HEK293 (cell line): ENCODE measurements around the gene ALG6.

Experiments used
- CTCF ChIA-PET: fragments of 350-600 bp; formaldehyde crosslinking; extraction: SDS; loops from one replicate; lab custom pipeline; 2021; ENCODE audit warnings: antibody characterized with exemption; lab: Yijun Ruan, JAX
- POLR2A ChIA-PET: fragments of 300-600 bp; formaldehyde crosslinking; extraction: SDS; loops from one replicate; lab custom pipeline; 2020; ENCODE audit warnings: antibody characterized with exemption, inconsistent platforms; lab: Yijun Ruan, JAX
- H3K27ac ChIP-seq: fragments of 200-500 bp; sonication (Bioruptor generic); 2 replicates; pipeline ENCODE4 v1.5.1; 2014; ENCODE audit warnings: low read depth, low read length, control low read depth, inconsistent platforms; ENCODE audit errors: extremely low read depth
- H3K36me3 ChIP-seq, 2 experiments: fragments of 200-500 bp in 1 of 2; sonication (Bioruptor generic) in 1 of 2; 1 replicate in 1 of 2; 2 replicates in 1 of 2; pipeline ENCODE4 v1.5.1; 2014 to 2017; ENCODE audit warnings: inconsistent platforms in 2 of 2, low read length in 2 of 2; ENCODE audit not compliant: control insufficient read depth in 2 of 2, insufficient read depth in 1 of 2
- H3K4me1 ChIP-seq: fragments of 200-500 bp; sonication (Bioruptor generic); 2 replicates; pipeline ENCODE4 v1.5.1; 2014; ENCODE audit warnings: mild to moderate bottlenecking, low read length, inconsistent platforms; ENCODE audit not compliant: control insufficient read depth, insufficient read depth
- H3K4me3 ChIP-seq: 2 replicates; pipeline ENCODE4 v1.5.1; 2011; ENCODE audit warnings: low read depth, mild to moderate bottlenecking, control low read depth, low read length, moderate library complexity
- H3K9me3 ChIP-seq: fragments of 200-500 bp; sonication (Bioruptor generic); 2 replicates; pipeline ENCODE4 v1.5.1; 2014; ENCODE audit warnings: low read depth, low read length, inconsistent platforms; ENCODE audit not compliant: control insufficient read depth, insufficient read depth
- GLI2 ChIP-seq: fragments of 450-650 bp; formaldehyde crosslinking; IDR thresholded peaks from 2 replicates; pipeline ENCODE4; 2017; ENCODE audit warnings: missing biosample characterization, missing genetic modification characterization, low read depth, borderline replicate concordance
- GLIS1 ChIP-seq: fragments of 450-650 bp; formaldehyde crosslinking; IDR thresholded peaks from 2 replicates; pipeline ENCODE4 v1.5.1; 2016; ENCODE audit warnings: missing biosample characterization, missing genetic modification characterization
- REPIN1 ChIP-seq: fragments of 450-650 bp; formaldehyde crosslinking; IDR thresholded peaks from 2 replicates; pipeline ENCODE4 v1.5.1; 2017; ENCODE audit warnings: missing biosample characterization, missing genetic modification characterization, low read depth
- ZBTB10 ChIP-seq: fragments of 450-650 bp; formaldehyde crosslinking; IDR thresholded peaks from 2 replicates; pipeline ENCODE4 v1.5.1; 2016; ENCODE audit warnings: missing biosample characterization, missing genetic modification characterization
- ZBTB7A ChIP-seq: fragments of 450-650 bp; formaldehyde crosslinking; IDR thresholded peaks from 2 replicates; pipeline ENCODE4 v1.5.1; 2016; ENCODE audit warnings: low read depth, missing biosample characterization, missing genetic modification characterization
- ZFP69B ChIP-seq: fragments of 450-650 bp; formaldehyde crosslinking; IDR thresholded peaks from 2 replicates; pipeline ENCODE4 v1.5.1; 2016; ENCODE audit warnings: missing biosample characterization, missing genetic modification characterization
- ZNF138 ChIP-seq: fragments of 450-650 bp; formaldehyde crosslinking; IDR thresholded peaks from 2 replicates; pipeline ENCODE4 v1.5.1; 2016; ENCODE audit warnings: missing biosample characterization, missing genetic modification characterization, borderline replicate concordance
- ZNF174 ChIP-seq: fragments of 450-650 bp; formaldehyde crosslinking; IDR thresholded peaks from 2 replicates; pipeline ENCODE4 v1.5.0; 2017; ENCODE audit warnings: missing biosample characterization, mild to moderate bottlenecking, missing genetic modification characterization
- ZNF211 ChIP-seq: fragments of 450-650 bp; formaldehyde crosslinking; IDR thresholded peaks from 2 replicates; pipeline ENCODE4 v1.5.1; 2016; ENCODE audit warnings: low read depth, missing biosample characterization, missing genetic modification characterization
- ZNF23 ChIP-seq: fragments of 450-650 bp; formaldehyde crosslinking; IDR thresholded peaks from 2 replicates; pipeline ENCODE4 v1.5.1; 2016; ENCODE audit warnings: missing biosample characterization, missing genetic modification characterization, borderline replicate concordance
- ZNF239 ChIP-seq: fragments of 450-650 bp; formaldehyde crosslinking; IDR thresholded peaks from 2 replicates; pipeline ENCODE4 v1.5.1; 2016; ENCODE audit warnings: missing biosample characterization, missing genetic modification characterization
- ZNF426 ChIP-seq: fragments of 450-650 bp; formaldehyde crosslinking; IDR thresholded peaks from 2 replicates; pipeline ENCODE4 v1.5.1; 2017; ENCODE audit warnings: missing biosample characterization, missing genetic modification characterization, mild to moderate bottlenecking, inconsistent platforms, moderate library complexity
- ZNF433 ChIP-seq: fragments of 450-650 bp; formaldehyde crosslinking; IDR thresholded peaks from 2 replicates; pipeline ENCODE4 v1.5.1; 2016; ENCODE audit warnings: missing biosample characterization, missing genetic modification characterization, low read depth
- ZNF501 ChIP-seq: fragments of 450-650 bp; formaldehyde crosslinking; IDR thresholded peaks from 2 replicates; pipeline ENCODE4 v1.5.1; 2016; ENCODE audit warnings: missing biosample characterization, missing genetic modification characterization
- ZNF561 ChIP-seq: fragments of 450-650 bp; IDR thresholded peaks from 2 replicates; pipeline ENCODE4 v1.5.1; 2018; ENCODE audit warnings: missing biosample characterization, missing genetic modification characterization, borderline replicate concordance
- ZNF701 ChIP-seq: fragments of 450-650 bp; formaldehyde crosslinking; IDR thresholded peaks from 2 replicates; pipeline ENCODE4 v1.5.1; 2016; ENCODE audit warnings: missing biosample characterization, missing genetic modification characterization
- ZNF768 ChIP-seq: fragments of 450-650 bp; formaldehyde crosslinking; IDR thresholded peaks from 2 replicates; pipeline ENCODE4 v1.5.1; 2018; ENCODE audit warnings: missing biosample characterization, mild to moderate bottlenecking, missing genetic modification characterization
- ZSCAN18 ChIP-seq: fragments of 450-650 bp; formaldehyde crosslinking; IDR thresholded peaks from 2 replicates; pipeline ENCODE4 v1.5.1; 2016; ENCODE audit warnings: missing biosample characterization, missing genetic modification characterization
- TF ChIP-seq, protein P1 (sequence below): fragments of 450-650 bp; formaldehyde crosslinking; IDR thresholded peaks from 2 replicates; pipeline ENCODE4 v1.5.1; 2016; ENCODE audit warnings: missing biosample characterization, missing genetic modification characterization, borderline replicate concordance

The ALG6 gene

GRCh38 chr1:63435161-63435560, 67.7 kb downstream of the ALG6 start:
- H3K27ac ChIP-seq = no peak overlapping the region
- no peaks in the 10 kb centered on the region for H3K4me1 ChIP-seq
- CTCF ChIA-PET = interaction anchor here (0.6 kb wide), 1 partner anchor 122 kb away, joined by 3 read pairs; no protein-coding TSS in a partner anchor
- H3K9me3 ChIP-seq = no peaks in the 10 kb centered on the region
- TF ChIP-seq ZSCAN18 (tag by site-specific recombination) (no peak), GLIS1 (tag by site-specific recombination) (no peak), ZNF138 (no peak), ZBTB7A (tag by site-specific recombination) (no peak), ZNF239 (tag by site-specific recombination) (no peak), ZNF211 (tag by site-specific recombination) (no peak), ZFP69B (tag by site-specific recombination) (no peak), ZNF768 (tag by site-specific recombination) (no peak), REPIN1 (tag by site-specific recombination) (no peak)
- TF ChIP-seq, protein P1, sequence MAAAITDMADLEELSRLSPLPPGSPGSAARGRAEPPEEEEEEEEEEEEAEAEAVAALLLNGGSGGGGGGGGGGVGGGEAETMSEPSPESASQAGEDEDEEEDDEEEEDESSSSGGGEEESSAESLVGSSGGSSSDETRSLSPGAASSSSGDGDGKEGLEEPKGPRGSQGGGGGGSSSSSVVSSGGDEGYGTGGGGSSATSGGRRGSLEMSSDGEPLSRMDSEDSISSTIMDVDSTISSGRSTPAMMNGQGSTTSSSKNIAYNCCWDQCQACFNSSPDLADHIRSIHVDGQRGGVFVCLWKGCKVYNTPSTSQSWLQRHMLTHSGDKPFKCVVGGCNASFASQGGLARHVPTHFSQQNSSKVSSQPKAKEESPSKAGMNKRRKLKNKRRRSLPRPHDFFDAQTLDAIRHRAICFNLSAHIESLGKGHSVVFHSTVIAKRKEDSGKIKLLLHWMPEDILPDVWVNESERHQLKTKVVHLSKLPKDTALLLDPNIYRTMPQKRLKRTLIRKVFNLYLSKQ = no peak
- H3K4me3 ChIP-seq = no peak overlapping the region
- POLR2A ChIA-PET = no interaction called here
- H3K36me3 ChIP-seq = peaks cover 3 to 11% of the 10 kb centered on the region in 2 experiments

DNA sequence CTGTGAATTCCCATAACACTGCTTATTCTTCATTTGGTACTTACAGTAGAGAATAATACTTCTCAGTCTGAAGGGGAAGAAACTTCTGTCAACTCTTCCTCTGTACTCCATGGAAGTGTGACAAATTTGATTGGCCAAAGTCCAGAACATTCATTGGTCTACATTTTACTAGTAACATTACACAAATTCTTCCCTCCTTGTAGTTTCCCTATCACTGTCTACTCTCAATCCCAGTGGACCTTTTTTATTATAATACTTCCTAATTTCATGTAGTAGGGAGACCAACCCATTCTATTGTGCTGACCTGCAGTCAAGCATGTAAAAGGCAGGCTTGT, 74.7 kb downstream of the ALG6 start:
- no peak overlapping the region for H3K27ac ChIP-seq
- H3K4me1 ChIP-seq = no peaks in the 10 kb centered on the region
- H3K4me3 ChIP-seq = no peak overlapping the region
- TF ChIP-seq ZBTB10 (tag by site-specific recombination) (no peak), ZNF23 (tag by site-specific recombination) (no peak), ZNF426 (no peak), ZNF501 (no peak), REPIN1 (tag by site-specific recombination) (no peak), ZNF701 (no peak)
- CTCF ChIA-PET = interaction anchor here (0.7 to 3.7 kb wide), 7 partner anchors 10 to 600 kb away, joined by 3 to 22 read pairs (median 4); no protein-coding TSS in a partner anchor
- peaks cover 0 to 11% of the 10 kb centered on the region in 2 experiments for H3K36me3 ChIP-seq
- POLR2A ChIA-PET = no interaction called here
- no peaks in the 10 kb centered on the region for H3K9me3 ChIP-seq

- ChIA-PET CTCF (no interaction called here), POLR2A (no interaction called here)
- Histone ChIP-seq H3K9me3 (no peaks in the 10 kb centered on the region), H3K27ac (no peak overlapping the region), H3K4me1 (no peaks in the 10 kb centered on the region), H3K4me3 (no peak overlapping the region), H3K36me3 (peaks cover 0 to 9% of the 10 kb centered on the region in 2 experiments)
- TF ChIP-seq ZNF561 = no peak
- TF ChIP-seq ZNF174 (tag by site-specific recombination) = no peak
- TF ChIP-seq ZNF433 = no peak
- no peak for TF ChIP-seq GLI2 (tag by site-specific recombination)
Observed at GRCh38 chr1:63448731-63449246, 81.4 kb downstream of the ALG6 start.
